Thyroid gland (tissue), 4 donors: ENCODE measurements around the gene ADCY9.

Experiments
- POLR2A ChIP-seq, 2 donors: fragments of 450-650 bp; IDR thresholded peaks; one replicate each; pipeline ENCODE4 v1.6.1; 2017; ENCODE audit warnings: antibody characterized with exemption in 2 of 2, mild to moderate bottlenecking in 2 of 2, moderate library complexity in 1 of 2
- TF ChIP-seq, protein P1 (sequence below), 6 experiments: fragments of 200-600 bp in 3 of 6; fragments of 450-650 bp in 3 of 6; sonication (generic) in 3 of 6; IDR thresholded peaks; one replicate each; pipeline ENCODE4 v1.5.1; 2016 to 2019; ENCODE audit warnings: antibody characterized with exemption in 6 of 6, mild to moderate bottlenecking in 2 of 6, inconsistent platforms in 1 of 6, moderate library complexity in 1 of 6

DNA sequence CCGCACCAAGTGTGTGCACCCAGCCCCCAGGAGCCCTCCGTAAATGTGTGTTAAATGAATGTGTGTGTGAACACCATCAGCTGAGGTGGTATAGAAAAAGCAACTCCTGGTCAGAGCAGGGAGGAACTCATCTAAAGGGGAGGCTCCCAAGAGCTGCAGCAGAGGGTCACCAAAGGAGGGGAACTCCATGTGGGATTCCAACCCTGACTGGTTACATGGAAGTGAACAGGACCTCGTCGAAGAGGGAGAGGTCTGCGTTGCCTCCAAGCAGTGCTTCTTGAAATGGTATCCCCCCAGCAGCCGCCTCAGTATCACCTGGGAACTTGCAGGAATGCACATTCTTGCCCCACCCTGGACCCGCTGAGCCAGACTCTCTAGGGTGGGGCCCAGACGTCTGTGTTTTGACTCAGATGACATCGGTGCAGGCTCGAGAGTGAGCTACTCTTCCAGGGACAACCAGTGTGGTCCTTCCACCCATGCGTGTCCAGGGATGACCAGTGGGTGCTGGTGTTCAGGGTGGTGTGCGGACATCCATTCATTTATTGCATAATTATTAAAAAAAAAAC, 30.8 kb downstream of the ADCY9 start:
- TF ChIP-seq, protein P1, sequence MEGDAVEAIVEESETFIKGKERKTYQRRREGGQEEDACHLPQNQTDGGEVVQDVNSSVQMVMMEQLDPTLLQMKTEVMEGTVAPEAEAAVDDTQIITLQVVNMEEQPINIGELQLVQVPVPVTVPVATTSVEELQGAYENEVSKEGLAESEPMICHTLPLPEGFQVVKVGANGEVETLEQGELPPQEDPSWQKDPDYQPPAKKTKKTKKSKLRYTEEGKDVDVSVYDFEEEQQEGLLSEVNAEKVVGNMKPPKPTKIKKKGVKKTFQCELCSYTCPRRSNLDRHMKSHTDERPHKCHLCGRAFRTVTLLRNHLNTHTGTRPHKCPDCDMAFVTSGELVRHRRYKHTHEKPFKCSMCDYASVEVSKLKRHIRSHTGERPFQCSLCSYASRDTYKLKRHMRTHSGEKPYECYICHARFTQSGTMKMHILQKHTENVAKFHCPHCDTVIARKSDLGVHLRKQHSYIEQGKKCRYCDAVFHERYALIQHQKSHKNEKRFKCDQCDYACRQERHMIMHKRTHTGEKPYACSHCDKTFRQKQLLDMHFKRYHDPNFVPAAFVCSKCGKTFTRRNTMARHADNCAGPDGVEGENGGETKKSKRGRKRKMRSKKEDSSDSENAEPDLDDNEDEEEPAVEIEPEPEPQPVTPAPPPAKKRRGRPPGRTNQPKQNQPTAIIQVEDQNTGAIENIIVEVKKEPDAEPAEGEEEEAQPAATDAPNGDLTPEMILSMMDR (IDR thresholded peaks at IDR 0.05), result no peak
- no peak for TF ChIP-seq POLR2A (IDR thresholded peaks at IDR 0.05)
